VCaP (cell line): ENCODE data around the gene OSBPL5.

Source experiments
- H3K27ac ChIP-seq: fragments of 450-650 bp; 2 replicates; pipeline ENCODE4 v1.5.1; 2017
- CTCF ChIP-seq: fragments of 450-650 bp; conservative IDR thresholded peaks from 2 replicates; pipeline ENCODE4 v1.5.1; 2017; ENCODE audit warnings: mild to moderate bottlenecking, moderate library complexity

Gene OSBPL5

GRCh38 chr11:3044915-3045314, 120.2 kb downstream of the OSBPL5 start:
- no peak overlapping the region for H3K27ac ChIP-seq
- no peak for TF ChIP-seq CTCF

- no peak overlapping the region for H3K27ac ChIP-seq
- no peak for TF ChIP-seq CTCF
Measured at GRCh38 chr11:3044004-3044403, 121.1 kb downstream of the OSBPL5 start.

DNA sequence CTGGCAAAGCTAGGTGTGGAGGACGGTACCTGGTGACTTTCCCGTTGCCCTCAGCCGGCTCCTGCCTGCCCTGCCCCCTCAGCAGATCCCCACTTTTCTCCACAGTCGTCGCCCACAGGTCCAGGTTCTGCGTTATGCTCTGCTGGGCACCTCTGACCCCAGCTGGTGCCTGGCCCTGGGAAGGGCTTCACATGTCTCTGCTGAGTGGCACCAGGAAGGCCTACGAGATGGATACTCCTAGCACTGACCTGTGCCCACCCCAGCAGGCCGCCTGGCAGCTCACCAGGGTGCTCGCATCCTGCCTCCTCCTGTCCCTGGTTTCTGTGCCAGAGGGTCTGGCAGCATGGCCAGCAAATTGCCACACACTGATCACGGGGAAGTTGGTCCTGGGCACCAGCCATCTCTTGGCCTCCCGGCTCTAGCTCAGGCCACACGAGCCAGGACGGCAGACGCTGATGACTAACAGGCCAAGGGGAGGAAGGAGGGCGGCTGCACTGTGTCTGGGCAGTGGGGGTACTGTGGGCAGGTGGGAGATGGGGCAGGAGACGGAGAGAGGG, 121.7 kb downstream of the OSBPL5 start:
- TF ChIP-seq CTCF: no peak
- no peak overlapping the region for H3K27ac ChIP-seq

GRCh38 chr11:3042496-3043314, 122.4 kb downstream of the OSBPL5 start:
- H3K27ac ChIP-seq: no peak overlapping the region
- TF ChIP-seq CTCF: no peak

DNA sequence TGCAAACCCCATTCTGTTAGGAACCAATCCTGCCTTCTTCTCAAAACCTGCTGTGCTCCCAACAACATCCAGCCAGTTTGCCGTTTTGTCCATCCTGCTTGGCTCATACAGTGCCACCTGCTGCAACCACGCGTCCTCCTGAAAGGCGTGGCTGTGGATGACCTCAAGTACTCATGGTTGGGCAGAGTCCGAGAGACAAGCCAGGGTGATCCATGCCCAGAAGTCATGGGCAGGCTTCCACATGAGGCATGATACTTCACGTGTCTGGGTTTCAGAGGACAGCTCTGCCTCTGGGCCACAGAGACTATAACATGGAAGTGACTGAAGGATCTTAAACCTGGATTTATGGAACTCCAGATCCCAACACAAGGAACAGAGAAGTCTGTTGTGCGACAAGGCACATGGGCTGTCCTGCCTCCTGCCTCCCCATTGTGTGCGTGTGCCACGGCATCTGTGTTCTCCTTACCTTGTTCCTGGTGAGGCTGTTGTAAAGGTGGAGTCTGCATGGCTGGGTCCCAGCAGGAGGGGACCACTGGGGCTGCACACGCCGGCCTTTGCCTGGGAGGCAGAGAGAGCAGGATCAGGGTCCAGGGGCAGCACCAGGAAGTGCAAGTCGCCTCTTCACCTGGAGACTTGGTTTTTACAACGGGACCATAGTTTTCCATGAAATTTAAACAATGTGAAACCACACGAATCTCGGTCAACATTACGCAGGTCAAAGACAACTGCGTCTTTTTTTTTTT, 123.2 kb downstream of the OSBPL5 start:
- TF ChIP-seq CTCF: no peak

GRCh38 chr11:3040881-3041280, 124.2 kb downstream of the OSBPL5 start:
- H3K27ac ChIP-seq: no peak overlapping the region
- TF ChIP-seq CTCF: no peak

More for the DNA sequence above, 123.2 kb downstream of the OSBPL5 start:
- no peak overlapping the region for H3K27ac ChIP-seq

- no peak for TF ChIP-seq CTCF
- no peak overlapping the region for H3K27ac ChIP-seq
Measured at GRCh38 chr11:3037945-3038271, 127.2 kb downstream of the OSBPL5 start.
